Lower leg skin (tissue), 3 donors: Measurements from ENCODE around the gene RUNX2.

Experiments
- POLR2A ChIP-seq, 2 donors: fragments of 450-650 bp; IDR thresholded peaks; one replicate each; pipeline ENCODE4 v1.6.1; 2016 to 2017; ENCODE audit warnings: antibody characterized with exemption in 2 of 2, mild to moderate bottlenecking in 1 of 2, moderate library complexity in 1 of 2
- TF ChIP-seq, protein P1 (sequence below), 3 donors: fragments of 450-650 bp; IDR thresholded peaks; one replicate each; pipeline ENCODE4 v1.5.1; 2016; ENCODE audit warnings: antibody characterized with exemption in 3 of 3, mild to moderate bottlenecking in 3 of 3, moderate library complexity in 2 of 3

DNA sequence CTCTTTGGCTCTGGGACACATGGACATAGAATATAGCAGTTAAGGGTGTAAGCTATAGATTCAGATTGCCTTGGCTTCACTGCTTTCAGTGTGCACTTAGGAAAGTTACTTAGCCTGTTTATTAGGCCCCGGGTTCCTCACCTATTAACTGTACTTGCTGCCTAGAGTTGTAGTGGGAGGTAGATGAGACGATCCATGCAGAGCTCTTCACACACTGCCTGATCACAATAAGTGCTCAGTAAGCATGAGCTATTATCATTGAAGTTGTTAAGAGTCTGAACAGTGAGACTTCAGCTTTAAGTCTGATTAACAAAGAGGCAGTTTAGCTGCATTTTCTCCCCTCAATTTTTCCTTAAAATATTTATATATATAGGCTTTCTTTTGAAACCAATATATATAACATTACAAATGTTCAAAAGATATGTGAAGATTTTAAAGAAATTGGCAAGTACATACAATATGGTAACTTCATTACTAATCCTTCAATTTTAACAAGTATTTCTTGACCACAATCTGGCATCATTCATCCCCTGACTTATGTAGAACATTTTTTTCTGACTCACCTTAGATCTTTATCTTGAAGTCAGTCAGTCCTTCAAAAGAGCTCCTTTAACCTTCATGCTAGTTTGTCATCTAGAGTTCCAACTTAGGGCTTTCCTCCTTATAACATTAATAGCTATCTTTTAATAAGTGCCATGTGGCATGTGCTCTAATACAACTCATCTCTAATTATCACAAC is 70.1 kb downstream of the RUNX2 start:
- TF ChIP-seq, protein P1, sequence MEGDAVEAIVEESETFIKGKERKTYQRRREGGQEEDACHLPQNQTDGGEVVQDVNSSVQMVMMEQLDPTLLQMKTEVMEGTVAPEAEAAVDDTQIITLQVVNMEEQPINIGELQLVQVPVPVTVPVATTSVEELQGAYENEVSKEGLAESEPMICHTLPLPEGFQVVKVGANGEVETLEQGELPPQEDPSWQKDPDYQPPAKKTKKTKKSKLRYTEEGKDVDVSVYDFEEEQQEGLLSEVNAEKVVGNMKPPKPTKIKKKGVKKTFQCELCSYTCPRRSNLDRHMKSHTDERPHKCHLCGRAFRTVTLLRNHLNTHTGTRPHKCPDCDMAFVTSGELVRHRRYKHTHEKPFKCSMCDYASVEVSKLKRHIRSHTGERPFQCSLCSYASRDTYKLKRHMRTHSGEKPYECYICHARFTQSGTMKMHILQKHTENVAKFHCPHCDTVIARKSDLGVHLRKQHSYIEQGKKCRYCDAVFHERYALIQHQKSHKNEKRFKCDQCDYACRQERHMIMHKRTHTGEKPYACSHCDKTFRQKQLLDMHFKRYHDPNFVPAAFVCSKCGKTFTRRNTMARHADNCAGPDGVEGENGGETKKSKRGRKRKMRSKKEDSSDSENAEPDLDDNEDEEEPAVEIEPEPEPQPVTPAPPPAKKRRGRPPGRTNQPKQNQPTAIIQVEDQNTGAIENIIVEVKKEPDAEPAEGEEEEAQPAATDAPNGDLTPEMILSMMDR (IDR thresholded peaks at IDR 0.05) = no peak
- no peak for TF ChIP-seq POLR2A (IDR thresholded peaks at IDR 0.05)
